AG20443 (cell line): ENCODE results near the gene RAB1B.
"Not testable (repeated sequence)": the region's sequence is repeated elsewhere in the genome, so short reads cannot be mapped to it uniquely, and the experiment has no call there.

Experiments used
- DNase-seq: peaks from one replicate; pipeline ENCODE4 v3.0.0; 2012; ENCODE audit warnings: low spot score, mixed read lengths

RAB1B gene

DNA sequence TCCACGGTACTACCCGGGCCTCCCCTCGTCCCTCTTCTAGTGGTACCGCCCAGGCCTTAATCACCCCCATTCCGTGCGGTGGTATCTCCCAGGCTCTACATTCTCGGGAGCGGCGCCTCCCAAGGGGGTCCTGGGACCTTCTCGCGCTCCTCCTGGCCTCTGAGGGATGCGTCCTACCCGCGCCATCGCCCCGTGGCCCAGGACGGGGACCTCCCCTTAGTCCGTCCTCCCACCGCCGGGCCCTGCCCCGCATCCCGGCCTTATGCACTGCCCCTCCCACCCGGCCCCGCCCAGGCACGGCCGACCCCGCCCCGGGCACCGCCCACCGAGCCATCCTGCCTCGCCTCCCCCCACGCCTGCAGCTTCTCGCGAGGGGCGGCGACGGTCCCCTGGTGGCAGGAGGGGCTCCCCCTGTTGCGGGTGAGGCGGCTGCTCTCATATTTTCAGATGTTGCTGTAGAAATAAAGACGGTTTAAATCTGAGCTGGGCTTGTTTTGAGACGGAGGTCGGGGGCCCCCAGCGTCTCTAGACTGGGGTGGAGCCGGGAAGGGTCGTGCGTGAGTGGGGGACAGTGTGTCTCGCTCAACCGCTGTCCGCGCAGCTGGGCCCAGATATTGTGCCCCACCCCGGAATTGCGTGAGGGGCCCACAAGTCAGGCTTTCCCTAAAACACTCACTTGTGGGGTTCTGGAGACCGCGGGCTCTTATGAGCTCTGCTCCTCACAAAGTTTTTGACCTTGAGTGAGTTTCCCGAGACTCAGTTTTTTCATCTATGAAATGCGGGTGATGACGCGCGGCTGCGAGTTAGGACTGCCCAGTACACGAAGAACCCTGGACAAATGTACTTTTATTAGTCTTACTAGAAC, 828 bp upstream of the RAB1B start:
- peak; percentile 93 for DNase-seq

DNA sequence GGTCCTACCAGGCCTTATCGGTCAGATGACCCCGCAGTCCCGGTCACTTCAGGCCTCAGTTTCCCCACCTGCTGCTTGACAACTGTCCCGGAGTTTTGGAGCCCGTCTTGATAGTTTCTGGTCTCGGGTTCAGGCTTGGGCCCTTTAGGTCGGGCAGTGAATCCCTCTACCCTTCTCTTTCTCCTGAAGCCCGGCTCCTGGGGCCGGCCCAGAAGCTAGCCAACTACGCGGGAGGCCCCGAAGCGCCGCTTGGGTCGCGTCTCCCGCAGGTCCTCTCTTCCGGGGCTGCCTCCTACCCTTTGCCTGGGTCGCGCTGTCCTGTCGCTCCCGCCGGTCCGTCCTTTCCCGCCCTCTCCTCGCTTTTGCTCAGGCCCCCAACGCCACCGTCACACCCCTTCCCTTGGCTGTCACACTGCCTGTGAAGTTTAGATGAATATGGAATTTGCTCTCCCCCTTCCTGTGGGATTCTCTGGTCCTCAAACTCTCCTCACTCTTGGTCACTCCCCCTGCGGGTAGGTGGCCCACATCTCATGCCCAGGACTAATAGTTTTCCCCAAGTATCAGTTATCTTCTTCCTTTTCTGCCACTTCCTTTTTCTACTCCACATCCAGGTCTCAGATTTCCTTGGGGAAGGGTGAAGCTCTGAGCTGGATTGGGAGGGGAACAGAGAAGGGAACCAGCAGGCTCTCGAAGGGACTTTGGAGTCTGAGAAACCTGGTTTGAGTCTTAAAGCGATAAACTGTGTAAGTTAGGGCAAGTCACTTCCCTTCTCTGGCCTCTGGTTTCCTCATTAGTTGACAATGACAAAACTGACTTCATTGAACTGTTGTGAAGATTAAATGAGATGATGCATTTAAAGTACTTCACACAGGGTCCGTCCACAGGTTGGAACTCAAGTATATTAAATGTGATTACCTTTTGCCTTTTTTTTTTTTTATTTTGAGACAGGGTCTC, 790 bp downstream of the RAB1B start:
- DNase-seq = peak; percentile 51

DNA sequence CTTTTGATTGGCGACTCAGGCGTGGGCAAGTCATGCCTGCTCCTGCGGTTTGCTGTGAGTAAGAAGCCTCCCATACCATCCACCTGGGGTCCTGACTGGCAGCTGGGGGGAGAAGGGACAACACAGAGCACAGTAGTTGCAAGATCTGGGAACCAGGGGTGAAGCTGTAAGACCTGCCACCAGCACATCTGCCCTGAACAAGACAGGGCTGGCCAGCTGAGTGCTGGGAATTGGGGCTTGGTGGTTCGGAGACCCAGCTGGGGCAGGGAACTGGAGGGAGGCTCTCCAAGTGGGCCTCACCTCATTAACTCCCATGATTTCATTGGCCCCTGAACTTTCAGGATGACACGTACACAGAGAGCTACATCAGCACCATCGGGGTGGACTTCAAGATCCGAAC, 3.4 kb downstream of the RAB1B start:
- DNase-seq = no peak

DNA sequence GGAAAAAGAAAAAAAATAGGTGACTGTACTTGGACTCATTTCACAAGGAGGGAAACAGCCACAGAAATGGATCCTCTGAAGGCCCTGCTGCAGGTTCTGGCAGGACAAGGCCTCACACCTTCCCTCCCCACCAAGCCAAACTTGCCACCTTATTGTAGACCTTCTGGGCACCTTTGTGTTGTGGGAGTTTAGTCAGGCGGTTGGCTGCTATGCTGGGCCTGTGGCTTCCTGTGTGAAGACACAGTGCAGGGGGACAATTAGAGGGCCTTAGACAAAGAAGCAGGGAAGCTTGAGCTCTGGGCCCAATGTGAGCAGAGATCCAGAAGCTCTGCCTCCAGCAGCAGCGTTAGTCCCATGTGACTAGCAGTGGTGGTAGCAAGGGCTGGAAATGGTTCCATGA, 4.2 kb downstream of the RAB1B start:
- DNase-seq = no peak

DNA sequence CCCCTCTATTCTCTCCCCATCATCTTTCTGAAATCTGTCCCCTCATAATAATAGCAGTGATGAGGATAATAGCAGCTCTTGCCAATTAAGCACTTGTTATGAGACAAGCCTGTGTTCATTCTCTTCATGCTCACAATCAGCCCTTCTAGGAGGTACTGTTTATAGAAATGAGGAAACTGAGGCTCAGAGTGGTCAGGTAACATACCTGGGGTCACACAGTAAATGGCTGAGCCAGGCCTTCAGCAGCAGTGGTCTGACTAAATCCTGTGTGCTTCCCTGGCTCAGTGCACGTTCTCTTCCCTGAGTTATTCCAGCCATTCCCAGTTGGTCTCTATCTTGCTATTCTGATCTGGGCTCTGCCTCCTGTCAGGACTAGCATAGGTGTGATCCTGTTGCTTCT, 5.8 kb downstream of the RAB1B start:
- no peak for DNase-seq

DNA sequence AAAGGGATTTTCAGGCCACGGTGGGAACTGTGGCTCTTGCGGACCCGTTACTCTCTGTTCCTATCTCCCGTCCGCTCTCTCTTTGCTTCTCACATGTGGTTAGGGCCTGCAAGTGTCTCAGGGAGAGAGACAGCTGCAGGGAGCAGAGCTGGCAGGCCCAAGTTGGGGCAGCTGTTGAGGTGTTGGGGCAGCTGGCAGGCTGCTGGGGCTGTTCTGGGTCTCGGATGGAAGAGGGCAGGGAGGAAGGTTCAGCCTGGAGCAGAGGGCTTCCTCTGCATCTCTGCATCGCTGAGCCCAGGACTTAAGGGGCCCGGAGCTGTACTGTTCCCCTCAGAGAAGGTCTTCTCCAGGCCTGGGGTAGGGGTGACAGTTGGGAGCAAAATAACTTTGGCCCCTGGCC, 7.0 kb downstream of the RAB1B start:
- DNase-seq = no peak

DNA sequence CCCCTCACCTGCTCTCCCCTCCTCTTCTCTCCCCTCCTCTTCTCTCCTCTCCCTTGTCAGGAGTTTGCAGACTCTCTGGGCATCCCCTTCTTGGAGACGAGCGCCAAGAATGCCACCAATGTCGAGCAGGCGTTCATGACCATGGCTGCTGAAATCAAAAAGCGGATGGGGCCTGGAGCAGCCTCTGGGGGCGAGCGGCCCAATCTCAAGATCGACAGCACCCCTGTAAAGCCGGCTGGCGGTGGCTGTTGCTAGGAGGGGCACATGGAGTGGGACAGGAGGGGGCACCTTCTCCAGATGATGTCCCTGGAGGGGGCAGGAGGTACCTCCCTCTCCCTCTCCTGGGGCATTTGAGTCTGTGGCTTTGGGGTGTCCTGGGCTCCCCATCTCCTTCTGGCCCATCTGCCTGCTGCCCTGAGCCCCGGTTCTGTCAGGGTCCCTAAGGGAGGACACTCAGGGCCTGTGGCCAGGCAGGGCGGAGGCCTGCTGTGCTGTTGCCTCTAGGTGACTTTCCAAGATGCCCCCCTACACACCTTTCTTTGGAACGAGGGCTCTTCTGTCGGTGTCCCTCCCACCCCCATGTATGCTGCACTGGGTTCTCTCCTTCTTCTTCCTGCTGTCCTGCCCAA, 7.7 kb downstream of the RAB1B start:
- no peak for DNase-seq

DNA sequence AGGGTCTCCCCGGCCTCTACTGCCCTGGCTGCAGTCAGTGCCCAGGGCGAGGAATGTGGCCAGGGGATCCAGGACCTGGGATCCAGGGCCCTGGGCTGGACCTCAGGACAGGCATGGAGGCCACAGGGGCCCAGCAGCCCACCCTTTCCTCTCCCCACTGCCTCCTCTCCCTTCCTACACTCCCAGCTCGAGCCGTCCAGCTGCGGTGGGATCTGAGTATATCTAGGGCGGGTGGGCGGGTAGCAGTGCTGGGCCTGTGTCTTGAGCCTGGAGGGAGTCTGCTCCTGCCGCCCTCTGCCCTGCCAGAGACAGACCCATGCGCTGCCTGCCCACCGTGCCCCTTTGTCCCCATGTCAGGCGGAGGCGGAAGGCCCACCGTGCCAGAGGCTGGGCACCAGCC, 8.2 kb downstream of the RAB1B start:
- not testable (repeated sequence) for DNase-seq

DNA sequence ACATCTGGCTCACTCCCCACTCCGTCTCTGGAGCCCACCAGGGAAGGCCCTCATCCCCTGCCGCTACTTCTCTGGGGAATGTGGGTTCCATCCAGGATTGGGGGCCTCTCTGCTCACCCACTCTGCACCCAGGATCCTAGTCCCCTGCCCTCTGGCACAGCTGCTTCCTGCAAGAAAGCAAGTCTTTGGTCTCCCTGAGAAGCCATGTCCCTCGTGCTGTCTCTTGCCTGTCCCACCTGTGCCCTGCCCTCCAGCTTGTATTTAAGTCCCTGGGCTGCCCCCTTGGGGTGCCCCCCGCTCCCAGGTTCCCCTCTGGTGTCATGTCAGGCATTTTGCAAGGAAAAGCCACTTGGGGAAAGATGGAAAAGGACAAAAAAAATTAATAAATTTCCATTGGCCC, 8.6 kb downstream of the RAB1B start:
- DNase-seq = not testable (repeated sequence)

DNA sequence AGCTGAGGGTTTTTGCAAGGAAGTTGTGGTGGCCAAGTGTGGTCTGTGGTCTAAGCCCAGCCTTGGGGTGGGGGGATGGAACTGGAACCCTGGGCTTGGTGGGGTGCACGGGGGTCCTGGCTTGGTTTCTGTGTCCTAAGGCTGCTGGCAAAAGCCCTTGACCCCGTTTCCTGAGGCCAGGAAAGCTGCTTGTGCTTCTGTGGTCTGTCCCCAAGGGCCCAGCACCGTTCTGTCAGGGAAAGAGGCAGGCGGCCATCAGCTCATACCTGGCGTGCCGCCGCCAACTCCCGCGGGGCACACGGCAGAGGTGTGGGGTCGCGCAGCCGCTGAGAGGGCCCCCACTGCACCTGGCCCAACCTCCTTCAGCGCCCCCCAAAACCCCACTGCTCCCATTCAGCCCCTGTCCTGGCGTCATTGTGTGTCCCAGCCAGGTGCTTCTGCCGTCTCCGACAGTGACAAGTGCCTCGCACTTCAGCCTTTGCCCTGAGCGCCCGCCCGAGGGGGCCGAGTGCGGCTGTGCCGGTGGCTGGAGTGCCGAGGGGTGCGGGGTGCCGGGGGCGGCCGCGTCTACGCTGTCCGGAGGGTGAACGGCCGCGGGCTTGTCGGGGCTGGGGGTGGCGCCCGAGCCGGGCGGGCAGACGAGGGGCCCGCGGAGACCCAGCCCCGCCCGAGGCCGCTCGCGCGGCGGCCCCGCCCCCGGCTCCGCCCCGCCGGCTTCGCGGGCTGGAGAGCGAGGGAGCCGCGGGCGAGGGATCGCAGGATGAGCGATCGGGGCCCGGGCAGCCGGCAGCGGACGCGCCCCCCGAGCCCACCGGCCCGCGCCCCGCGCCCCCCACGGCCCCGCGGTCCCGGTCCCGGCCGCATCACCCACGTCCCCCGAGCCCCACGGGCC, 9.3 kb downstream of the RAB1B start, which contains the start of gene CNIH2:
CNIH2 (plus strand) TSS at position 705 of the 892 bp plus-strand sequence. CDS start 282 bp downstream, outside the sequence.
- DNase-seq = peak; percentile 70

DNA sequence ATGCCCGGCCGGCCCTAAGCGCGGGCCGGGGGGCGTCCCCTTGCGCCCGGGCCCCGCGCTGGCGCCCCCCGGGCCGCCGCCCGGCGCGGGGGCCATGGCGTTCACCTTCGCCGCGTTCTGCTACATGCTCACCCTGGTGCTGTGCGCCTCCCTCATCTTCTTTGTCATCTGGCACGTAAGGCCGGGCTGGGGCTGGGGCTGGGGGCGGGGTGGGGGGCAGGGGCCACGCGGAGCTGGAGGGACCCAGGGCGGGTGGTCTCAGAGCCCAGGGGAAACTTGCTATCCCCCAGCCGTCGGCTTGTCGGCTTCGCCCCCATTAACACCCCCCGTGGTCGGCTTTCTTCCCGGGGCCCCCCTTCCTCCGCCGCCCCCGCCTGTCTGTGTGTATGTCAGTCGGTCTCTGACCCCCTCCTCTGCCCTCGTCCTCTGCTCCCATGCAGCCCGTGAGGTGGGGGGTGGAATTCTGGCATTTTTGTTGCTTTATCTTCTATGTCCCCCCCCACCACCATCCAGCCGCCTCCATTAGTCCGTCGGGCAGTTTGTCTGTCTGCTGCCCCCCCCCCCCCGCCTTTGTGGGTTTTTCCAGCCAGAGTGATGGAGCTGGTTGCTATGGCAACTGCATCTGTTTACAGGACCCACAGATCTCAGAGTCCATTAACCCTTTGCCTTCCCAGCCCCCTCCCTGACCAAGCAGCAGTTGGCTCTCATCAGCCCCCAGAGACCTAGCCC, 10.1 kb downstream of the RAB1B start:
- DNase-seq = no peak

DNA sequence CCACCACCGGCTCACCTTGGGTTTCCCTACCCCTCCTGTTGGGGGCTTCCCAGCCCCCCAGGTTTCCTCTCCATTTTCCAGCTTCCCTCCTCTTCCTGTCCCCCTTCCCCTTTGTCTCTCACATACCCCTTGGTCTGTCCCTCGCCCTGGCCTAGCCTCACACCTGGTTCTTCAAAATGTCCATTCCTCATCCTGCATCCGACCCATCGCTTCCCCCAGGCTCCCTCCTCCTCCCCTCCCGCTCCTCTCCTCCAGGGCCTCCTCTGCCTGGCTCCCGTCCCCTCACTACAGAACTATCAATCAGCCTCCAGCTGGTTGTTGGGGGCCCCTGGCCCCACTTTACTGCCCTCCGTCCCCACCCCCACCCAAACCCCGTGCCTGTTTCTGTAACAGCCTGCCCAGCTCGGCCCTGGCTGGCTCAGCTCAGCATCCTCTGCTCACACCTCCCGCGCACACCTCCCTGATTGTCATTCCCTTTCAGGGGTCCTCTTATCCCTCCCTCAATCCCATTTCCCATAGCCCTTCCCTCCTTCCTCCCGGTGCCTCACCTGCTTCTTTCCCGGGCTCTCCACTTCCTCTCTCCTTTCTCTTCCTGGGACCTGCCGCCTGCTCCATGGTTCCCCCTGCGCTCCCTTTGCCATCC, 10.8 kb downstream of the RAB1B start:
- no peak for DNase-seq

DNA sequence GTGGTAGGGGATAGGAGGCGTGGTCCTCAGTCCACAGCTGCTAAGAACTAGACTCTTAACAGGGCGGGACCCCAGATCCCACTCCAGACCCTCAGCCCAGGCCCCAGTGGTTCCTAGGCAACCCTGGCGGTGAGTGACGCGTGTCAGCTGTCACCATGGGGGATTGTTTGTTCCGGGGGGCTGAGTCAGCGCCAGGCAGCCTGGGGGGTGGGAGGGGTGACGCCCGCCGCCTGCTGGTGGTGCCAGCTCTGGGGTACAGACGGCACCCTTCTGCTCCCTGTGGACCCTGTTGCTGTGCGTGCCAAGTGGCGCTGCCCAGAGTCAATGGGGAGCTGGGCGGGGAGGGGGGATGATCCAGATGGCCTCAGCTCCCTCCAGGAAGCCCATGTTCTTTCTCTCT, 12.0 kb downstream of the RAB1B start:
- no peak for DNase-seq

DNA sequence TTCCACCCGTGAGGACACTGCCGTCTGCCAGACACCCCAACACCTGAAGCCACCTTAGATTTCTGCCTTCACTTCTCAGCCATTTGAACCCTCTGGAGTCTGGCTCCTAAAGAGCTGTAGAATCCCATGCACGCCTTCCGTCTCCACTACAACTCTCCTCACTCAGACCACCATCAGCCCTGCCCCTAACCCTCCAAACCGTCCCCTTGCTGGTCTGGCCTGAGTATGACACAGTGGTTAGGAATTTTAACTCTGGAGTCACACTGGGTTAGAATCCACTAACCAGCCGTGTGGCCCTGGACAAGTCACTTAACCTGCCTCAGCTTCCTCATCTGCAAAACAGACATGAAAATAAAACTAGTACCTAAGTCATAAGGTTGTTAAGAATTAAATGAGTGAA, 12.6 kb downstream of the RAB1B start:
- DNase-seq = no peak

DNA sequence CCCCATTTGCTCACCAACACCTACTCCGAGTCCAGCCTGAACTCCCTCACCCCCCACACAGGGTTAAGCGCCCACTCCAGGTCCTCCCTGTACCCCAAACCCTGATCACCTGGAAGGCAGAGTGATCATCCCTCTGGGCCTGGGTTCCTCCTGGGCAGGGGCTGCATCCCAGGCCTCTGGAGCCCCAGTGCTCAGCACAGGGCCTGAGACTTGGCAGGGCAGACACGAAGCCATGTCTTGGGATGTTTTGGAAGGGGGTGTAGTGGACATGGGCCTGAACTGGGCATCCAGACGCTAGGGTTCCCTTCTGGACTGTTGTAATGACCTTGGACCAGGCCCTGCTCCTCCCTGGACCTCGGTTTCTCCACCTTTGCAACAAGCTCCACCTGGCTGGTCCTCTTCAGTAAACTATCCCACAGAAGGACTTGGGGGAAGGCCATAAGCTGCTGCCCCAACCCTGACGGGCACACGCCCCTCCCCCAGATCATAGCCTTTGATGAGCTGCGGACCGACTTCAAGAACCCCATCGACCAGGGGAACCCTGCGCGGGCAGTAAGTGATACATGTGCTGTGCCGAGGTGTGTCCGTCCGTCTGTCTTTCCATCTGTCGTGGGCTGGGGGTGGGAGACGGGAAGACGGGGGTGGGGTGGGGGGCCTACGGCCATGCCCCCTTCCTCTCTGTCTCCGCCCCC, 13.5 kb downstream of the RAB1B start:
- no peak for DNase-seq

DNA sequence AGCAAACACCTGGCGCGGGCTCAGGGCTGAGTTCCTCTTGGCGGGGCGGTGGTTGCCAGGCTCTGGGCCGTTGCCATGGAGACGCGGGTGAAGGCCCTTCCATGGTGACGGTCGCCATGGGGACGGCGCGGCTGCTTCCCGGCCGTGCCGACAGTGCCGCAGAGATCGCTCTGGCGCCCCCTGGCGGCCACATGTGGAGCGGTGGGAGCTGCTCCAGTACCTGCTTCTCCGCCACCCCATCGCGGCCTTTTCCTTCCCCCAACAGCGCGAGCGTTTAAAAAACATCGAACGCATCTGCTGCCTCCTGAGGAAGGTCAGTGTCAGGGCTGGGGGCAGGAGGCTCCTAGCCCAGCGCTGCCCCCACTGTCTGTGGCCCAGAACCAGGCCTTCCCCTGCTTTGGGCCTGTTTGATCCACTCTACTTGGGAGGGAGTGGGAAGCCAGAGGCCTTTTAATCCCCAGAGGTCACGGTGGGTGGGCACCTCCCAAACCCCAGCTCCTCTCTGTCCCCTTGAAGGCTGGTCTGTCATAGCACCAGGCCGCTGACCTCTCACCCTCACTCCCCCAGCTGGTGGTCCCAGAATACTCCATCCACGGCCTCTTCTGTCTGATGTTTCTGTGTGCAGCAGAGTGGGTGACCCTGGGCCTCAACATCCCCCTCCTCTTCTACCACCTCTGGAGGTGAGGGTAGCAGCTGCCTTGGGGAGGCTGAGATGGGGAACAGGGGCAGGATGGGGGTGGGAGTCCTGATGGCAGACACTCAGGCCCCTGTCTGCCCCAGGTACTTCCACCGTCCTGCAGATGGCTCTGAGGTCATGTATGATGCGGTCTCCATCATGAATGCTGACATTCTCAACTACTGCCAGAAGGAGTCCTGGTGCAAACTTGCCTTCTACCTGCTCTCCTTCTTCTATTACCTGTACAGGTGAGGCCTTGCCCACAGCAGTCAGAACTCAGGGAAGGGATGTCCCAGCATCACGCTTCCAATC, 14.3 kb downstream of the RAB1B start:
- DNase-seq = peak; percentile 97

DNA sequence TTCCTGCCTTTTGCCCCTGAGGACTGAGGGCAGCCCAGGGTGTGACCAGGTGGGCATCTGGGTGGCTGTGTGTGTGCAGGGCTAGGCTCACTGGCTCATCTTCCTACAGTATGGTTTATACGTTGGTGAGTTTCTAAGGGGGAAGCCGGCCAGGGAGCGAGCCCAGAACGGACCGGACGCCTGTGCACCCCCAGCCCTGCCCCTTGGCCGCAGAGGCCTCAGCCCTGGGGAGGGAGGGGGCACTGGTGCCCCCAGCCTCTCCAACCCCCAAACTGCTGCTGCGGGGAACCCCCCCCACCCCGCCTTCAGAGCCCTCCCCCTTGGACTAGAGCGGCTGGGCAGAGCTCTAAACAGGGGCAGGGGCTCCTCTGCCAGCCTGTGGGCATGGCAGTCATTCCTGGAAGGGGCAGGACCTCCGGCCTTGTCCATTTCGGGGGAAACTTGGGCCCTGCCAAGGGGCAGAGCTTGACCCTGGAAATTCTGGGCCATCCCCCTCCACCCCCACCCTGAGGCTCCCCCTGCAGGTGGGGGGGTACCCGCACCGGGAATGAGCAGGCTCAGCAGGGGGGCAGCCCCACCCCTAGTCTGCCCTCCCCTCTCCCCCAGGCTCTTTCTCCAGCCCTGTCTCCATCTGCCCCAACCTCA, 15.1 kb downstream of the RAB1B start:
- DNase-seq = no peak
